Measurements from ENCODE around the gene NCOA3. TPM values are rescaled to one million over a fixed set of nuclear protein-coding genes. Genes with fewer than 3 reads are reported as not detected.

The NCOA3 gene
- total and polyA plus RNA-seq, 2 experiments from 2014 or later: 6.7 to 25.8 TPM

- H3K9me2 ChIP-seq (ENCODE audit: insufficient read depth): 0 out of 2 replicates have a peak, but pooled peaks cover 5% of the 10 kb centered on the region
- H3K36me3 Mint-ChIP-seq (ENCODE audit: low read depth): no peaks in the 10 kb centered on the region
- no peaks in the 10 kb centered on the region for H3F3A ChIP-seq (replicated peaks; ENCODE audit: low read depth)
- no peak for ATAC-seq
- H3K4me3 ChIP-seq: no peak overlapping the region
- no peak overlapping the region for H3K27ac ChIP-seq (ENCODE audit: low read depth)
- no peaks in the 10 kb centered on the region; the same call in 2 of the 3 replicates for H3K9me3 Mint-ChIP-seq
- H3K27me3 ChIP-seq (ENCODE audit: insufficient read depth): no peaks in the 10 kb centered on the region
- H3K27ac Mint-ChIP-seq: no peak overlapping the region
- no peak overlapping the region for H2AFZ ChIP-seq
- H3K4me2 ChIP-seq: no peak overlapping the region
- TF ChIP-seq REST (IDR thresholded peaks at IDR 0.05; ENCODE audit: unreplicated experiment): no peak
- H3K4me1 ChIP-seq (ENCODE audit: insufficient read depth): no peaks in the 10 kb centered on the region
- no peak overlapping the region for H3K4me3 Mint-ChIP-seq
- no peaks in the 10 kb centered on the region for H3K79me2 ChIP-seq (replicated peaks; ENCODE audit: insufficient read depth)
- peaks cover 15% of the 10 kb centered on the region for H3K4me1 Mint-ChIP-seq
- no peaks in the 10 kb centered on the region for H4K20me1 ChIP-seq (replicated peaks; ENCODE audit: insufficient read depth)
- no peaks in the 10 kb centered on the region for H3K36me3 ChIP-seq (ENCODE audit: insufficient read depth)
- no peak for DNase-seq (ENCODE audit: low spot score)
- H3K27me3 Mint-ChIP-seq (ENCODE audit: insufficient read depth, low read depth, poor library complexity): peaks cover 6% of the 10 kb centered on the region
Observed at GRCh38 chr20:47682916-47683315, 181.2 kb downstream of the NCOA3 start.

GRCh38 chr20:47684306-47685080 lies 182.8 kb downstream of the NCOA3 start:
- no peak overlapping the region for H3K27ac ChIP-seq (ENCODE audit: low read depth)
- H3K4me3 ChIP-seq: no peak overlapping the region
- no peak overlapping the region for H3K4me3 Mint-ChIP-seq
- no peak for DNase-seq (ENCODE audit: low spot score)
- no peak overlapping the region for H2AFZ ChIP-seq
- no peak for ATAC-seq
- no peak overlapping the region for H3K27ac Mint-ChIP-seq
- peaks cover 6% of the 10 kb centered on the region; the same call in 1 of the 3 replicates for H3K9me3 Mint-ChIP-seq
- no peaks in the 10 kb centered on the region for H3F3A ChIP-seq (replicated peaks; ENCODE audit: low read depth)
- H3K27me3 Mint-ChIP-seq (ENCODE audit: insufficient read depth, low read depth, poor library complexity): peaks cover 8% of the 10 kb centered on the region
- H3K4me1 ChIP-seq (ENCODE audit: insufficient read depth): peaks cover 7% of the 10 kb centered on the region
- peaks cover 7% of the 10 kb centered on the region; the same call in 2 of the 3 replicates for H3K36me3 Mint-ChIP-seq (ENCODE audit: low read depth)
- no peaks in the 10 kb centered on the region for H4K20me1 ChIP-seq (replicated peaks; ENCODE audit: insufficient read depth)
- 0 out of 2 replicates have a peak, but pooled peaks cover 5% of the 10 kb centered on the region for H3K9me2 ChIP-seq (ENCODE audit: insufficient read depth)
- no peaks in the 10 kb centered on the region; the same call in 1 of the 2 replicates for H3K36me3 ChIP-seq (ENCODE audit: insufficient read depth)
- H3K4me2 ChIP-seq: no peak overlapping the region
- no peaks in the 10 kb centered on the region for H3K27me3 ChIP-seq (ENCODE audit: insufficient read depth)
- H3K79me2 ChIP-seq (replicated peaks; ENCODE audit: insufficient read depth): no peaks in the 10 kb centered on the region
- peaks cover 28% of the 10 kb centered on the region for H3K4me1 Mint-ChIP-seq
- no peak for TF ChIP-seq ZNF462 (CRISPR knock-in tag; IDR thresholded peaks at IDR 0.05)
- TF ChIP-seq CREB1 (CRISPR knock-in tag; IDR thresholded peaks at IDR 0.05; ENCODE audit: low read depth): no peak
- no peak for TF ChIP-seq STAT1 (IDR thresholded peaks at IDR 0.05; ENCODE audit: unreplicated experiment)
- no peak for TF ChIP-seq ZNF331 (CRISPR knock-in tag; IDR thresholded peaks at IDR 0.05; ENCODE audit: low read depth)
- TF ChIP-seq CTCF (conservative IDR thresholded peaks at IDR 0.05; ENCODE audit: low read depth in 2 of 2): no peak
- TF ChIP-seq ETS1 (IDR thresholded peaks at IDR 0.05): no peak

Measured in GM23338 (cell line).